Right lobe of liver (tissue), 4 donors: Measurements from ENCODE around the gene TRAPPC12.

Experiments
- POLR2A ChIP-seq: fragments of 450-650 bp; IDR thresholded peaks from one replicate; pipeline ENCODE4 v1.6.1; 2017; ENCODE audit warnings: antibody characterized with exemption, mild to moderate bottlenecking
- TF ChIP-seq, protein P1 (sequence below), 4 donors: fragments of 200-600 bp in 3 of 4; fragments of 450-650 bp in 1 of 4; IDR thresholded peaks; one replicate each; pipeline versions ENCODE4 v1.5.1 to v1.8.0; 2016 to 2022; ENCODE audit warnings: antibody characterized with exemption in 4 of 4, mild to moderate bottlenecking in 2 of 4
- donor health status: DM: no; HTN: no; CAD: no.
- donor health status: DM: no; HTN: no; CAD: no.
- donor health status: DM: no; HTN: yes; CAD: no.

- TF ChIP-seq, protein P1, sequence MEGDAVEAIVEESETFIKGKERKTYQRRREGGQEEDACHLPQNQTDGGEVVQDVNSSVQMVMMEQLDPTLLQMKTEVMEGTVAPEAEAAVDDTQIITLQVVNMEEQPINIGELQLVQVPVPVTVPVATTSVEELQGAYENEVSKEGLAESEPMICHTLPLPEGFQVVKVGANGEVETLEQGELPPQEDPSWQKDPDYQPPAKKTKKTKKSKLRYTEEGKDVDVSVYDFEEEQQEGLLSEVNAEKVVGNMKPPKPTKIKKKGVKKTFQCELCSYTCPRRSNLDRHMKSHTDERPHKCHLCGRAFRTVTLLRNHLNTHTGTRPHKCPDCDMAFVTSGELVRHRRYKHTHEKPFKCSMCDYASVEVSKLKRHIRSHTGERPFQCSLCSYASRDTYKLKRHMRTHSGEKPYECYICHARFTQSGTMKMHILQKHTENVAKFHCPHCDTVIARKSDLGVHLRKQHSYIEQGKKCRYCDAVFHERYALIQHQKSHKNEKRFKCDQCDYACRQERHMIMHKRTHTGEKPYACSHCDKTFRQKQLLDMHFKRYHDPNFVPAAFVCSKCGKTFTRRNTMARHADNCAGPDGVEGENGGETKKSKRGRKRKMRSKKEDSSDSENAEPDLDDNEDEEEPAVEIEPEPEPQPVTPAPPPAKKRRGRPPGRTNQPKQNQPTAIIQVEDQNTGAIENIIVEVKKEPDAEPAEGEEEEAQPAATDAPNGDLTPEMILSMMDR (IDR thresholded peaks at IDR 0.05) = no peak
- TF ChIP-seq POLR2A = no peak
Measured at GRCh38 chr2:3408781-3409180, 29.3 kb downstream of the TRAPPC12 start.
